ENCODE measurements around the gene MORN4.
"Not testable (repeated sequence)": the region's sequence is repeated elsewhere in the genome, so short reads cannot be mapped to it uniquely, and the experiment has no call there.

MORN4 gene

GRCh38 chr10:97596101-97597082, 36.9 kb downstream of the MORN4 start:
- DNase-seq = no peak

- DNase-seq = no peak
Observed at GRCh38 chr10:97593421-97593820, 39.9 kb downstream of the MORN4 start.

GRCh38 chr10:97590748-97591495, 42.4 kb downstream of the MORN4 start:
- no peak for DNase-seq

GRCh38 chr10:97590082-97590747, 43.1 kb downstream of the MORN4 start:
- DNase-seq = no peak

GRCh38 chr10:97589479-97589878, 43.8 kb downstream of the MORN4 start, which contains the start of gene C10orf62:
C10orf62 (plus strand) TSS chr10:97589721; CDS start chr10:97589898, 177 bp downstream.
- DNase-seq = no peak

- no peak for DNase-seq
Observed at GRCh38 chr10:97587183-97587582, 46.1 kb downstream of the MORN4 start.

GRCh38 chr10:97585439-97585811, 47.9 kb downstream of the MORN4 start:
- DNase-seq = no peak

- no peak for DNase-seq
Observed at GRCh38 chr10:97584798-97585438, 48.4 kb downstream of the MORN4 start.

- DNase-seq = no peak
Observed at GRCh38 chr10:97584060-97584797, 49.1 kb downstream of the MORN4 start, which contains the start of gene HOGA1. HOGA1 (plus strand) TSS chr10:97584389; CDS start chr10:97584704, 315 bp downstream.

- DNase-seq = no peak
Observed at GRCh38 chr10:97583476-97583875, 49.8 kb downstream of the MORN4 start.

GRCh38 chr10:97582169-97582568, 51.1 kb downstream of the MORN4 start:
- no peak for DNase-seq

GRCh38 chr10:97580421-97581367, 52.6 kb downstream of the MORN4 start:
- no peak for DNase-seq

GRCh38 chr10:97578171-97578844, 55.0 kb downstream of the MORN4 start:
- DNase-seq = no peak

- no peak for DNase-seq
Observed at GRCh38 chr10:97577701-97578100, 55.6 kb downstream of the MORN4 start.

- not testable (repeated sequence) for DNase-seq
Observed at GRCh38 chr10:97576487-97576886, 56.8 kb downstream of the MORN4 start.

GRCh38 chr10:97575127-97575668, 58.1 kb downstream of the MORN4 start:
- no peak for DNase-seq

- peak; percentile 24 for DNase-seq
Observed at GRCh38 chr10:97574374-97575126, 58.8 kb downstream of the MORN4 start.

- no peak for DNase-seq
Observed at GRCh38 chr10:97573672-97574071, 59.6 kb downstream of the MORN4 start.

GRCh38 chr10:97573021-97573420, 60.3 kb downstream of the MORN4 start:
- DNase-seq = no peak

All from NCI-H1092 (cell line).